HG03280 (cell line): Measurements from ENCODE around the gene CD101.

Source experiments
- ATAC-seq: cut with Tn5 transposase; IDR thresholded peaks from one replicate; pipeline ENCODE4 v1.9.1; 2021; ENCODE audit warnings: mild to moderate bottlenecking, moderate library complexity; ENCODE audit not compliant: unreplicated experiment

The CD101 gene

DNA sequence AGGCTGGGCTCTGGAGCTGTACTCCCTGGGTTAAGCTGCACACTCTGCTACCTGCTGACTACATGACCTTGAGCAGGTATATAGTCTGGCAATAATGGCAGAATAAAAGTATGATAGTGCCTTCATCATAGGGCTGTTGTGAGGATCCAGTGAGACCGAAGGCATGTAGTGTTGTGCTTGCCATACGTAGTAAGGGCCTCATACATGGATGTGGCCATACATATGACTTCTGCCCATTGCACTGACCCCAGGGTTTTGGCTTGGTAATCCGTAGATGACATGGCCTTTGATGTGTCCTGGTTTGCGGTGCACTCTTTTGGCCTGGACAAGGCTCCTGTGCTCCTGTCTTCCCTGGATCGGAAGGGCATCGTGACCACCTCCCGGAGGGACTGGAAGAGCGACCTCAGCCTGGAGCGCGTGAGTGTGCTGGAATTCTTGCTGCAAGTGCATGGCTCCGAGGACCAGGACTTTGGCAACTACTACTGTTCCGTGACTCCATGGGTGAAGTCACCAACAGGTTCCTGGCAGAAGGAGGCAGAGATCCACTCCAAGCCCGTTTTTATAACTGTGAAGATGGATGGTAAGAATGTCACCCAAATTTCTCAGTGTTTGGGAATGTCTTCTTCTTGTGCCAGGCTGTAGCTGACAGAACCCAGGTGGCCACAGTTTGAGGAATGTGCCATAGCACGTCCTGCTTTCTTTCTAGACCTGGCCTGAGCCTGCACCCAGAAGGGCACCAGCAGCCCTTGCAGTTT, 17.0 kb upstream of the CD101 start:
- ATAC-seq, result no peak

DNA sequence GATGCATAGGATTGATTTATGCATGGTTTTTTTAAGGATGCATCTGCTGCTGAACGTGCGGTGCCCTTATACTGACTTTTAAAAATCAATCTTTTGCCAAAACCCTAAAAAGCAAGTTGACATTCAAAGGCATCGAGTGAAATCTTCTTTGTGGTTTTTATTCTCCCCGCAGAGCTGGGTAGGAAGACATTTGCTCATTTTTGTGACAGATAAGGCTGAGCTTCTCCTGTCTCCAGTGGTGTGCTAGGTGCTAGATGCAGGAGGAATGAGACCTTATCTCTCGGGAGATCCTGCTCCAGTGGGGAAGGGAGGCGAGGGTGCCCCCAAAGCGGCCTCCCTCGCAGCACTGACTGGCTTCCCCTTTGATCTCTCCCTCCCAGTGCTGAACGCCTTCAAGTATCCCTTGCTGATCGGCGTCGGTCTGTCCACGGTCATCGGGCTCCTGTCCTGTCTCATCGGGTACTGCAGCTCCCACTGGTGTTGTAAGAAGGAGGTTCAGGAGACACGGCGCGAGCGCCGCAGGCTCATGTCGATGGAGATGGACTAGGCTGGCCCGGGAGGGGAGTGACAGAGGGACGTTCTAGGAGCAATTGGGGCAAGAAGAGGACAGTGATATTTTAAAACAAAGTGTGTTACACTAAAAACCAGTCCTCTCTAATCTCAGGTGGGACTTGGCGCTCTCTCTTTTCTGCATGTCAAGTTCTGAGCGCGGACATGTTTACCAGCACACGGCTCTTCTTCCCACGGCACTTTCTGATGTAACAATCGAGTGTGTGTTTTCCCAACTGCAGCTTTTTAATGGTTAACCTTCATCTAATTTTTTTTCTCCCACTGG, 14.9 kb upstream of the CD101 start:
- no peak for ATAC-seq

DNA sequence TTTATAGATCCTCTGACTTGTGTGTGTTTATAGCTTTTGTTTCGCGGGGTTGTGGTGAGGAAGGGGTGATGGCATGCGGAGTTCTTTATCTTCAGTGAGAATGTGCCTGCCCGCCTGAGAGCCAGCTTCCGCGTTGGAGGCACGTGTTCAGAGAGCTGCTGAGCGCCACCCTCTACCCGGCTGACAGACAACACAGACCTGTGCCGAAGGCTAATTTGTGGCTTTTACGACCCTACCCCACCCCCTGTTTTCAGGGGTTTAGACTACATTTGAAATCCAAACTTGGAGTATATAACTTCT, 14.4 kb upstream of the CD101 start:
- ATAC-seq, result no peak

DNA sequence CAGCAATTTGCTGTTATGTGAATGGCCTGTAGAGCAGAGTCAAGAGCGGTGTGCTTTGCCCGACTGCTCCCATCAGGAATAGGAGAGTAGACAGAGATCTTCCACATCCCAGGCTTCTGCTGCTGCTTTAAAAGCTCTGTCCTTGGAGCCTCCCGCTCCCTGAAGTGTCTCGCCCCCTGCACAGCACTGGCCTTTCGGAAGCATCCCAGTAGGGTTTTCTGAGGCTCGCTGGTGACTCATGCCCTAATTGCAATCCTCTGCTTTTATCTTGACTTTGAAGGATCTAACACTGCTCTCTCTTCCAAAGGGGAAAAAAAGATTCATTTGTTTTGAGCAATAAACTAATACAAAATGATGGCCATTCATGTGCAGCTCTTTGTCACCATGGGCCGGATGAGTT, 13.3 kb upstream of the CD101 start:
- no peak for ATAC-seq

DNA sequence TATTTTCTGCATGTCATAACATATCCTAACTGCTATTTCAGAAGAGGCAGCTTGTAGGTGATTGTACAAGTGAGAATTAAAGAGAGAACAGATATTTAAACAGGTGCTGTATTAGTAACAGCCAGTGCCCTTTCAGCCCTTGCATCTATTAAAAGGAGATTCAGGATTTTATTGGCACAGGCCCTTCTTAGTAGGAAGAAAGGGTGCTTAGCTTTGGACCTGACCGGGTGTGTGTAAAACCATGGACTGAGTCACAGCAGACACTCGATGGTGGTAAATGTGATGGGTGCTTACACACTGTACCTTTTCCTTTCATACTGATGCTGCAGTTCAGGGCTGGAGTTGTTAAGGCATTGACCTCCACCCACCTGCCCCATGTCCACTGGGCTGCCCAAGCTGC, 12.7 kb upstream of the CD101 start:
- ATAC-seq, result no peak

DNA sequence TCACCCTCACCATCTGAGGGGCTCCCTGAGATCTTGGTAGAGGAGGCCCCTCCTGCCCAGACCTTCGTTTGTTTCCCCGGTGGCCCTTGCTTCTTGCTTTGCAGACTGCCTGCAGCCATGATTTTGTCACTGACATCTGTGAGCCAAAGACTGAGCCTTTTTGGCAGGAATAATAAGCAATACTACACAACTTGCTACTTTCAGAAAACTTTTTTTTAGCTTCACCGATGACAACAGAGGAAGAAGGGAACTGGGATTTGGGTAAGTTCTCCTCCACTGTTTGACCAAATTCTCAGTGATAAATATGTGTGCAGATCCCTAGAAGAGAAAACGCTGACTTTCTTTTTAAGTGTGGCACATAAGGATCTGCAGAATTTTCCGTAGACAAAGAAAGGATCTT, 11.7 kb upstream of the CD101 start:
- ATAC-seq, result no peak

DNA sequence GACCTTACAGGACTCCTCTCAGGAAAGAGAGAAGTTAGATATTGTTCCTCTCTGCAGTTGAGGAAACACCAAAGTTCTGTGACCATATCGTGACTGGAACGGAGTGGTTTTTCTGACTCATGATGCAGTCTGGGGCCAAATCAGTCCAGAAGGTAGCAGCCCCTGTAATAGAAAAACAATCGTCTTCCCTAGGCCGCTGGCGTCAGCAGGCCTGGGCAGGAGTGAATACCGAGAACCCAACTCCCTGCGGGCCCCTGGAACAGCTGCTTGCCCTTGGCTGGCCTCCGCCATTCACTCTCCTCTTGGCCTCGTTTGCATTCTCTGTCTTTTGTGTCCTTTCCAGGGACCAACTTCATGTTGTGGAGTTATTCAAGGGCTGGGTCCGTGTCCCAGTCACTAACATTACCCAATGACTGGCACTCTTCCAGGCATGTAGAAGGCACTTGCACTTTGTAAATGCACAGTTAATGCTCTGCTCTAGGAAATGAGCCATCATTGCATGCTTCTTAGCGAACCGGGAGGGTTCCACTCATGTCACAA, 10.9 kb upstream of the CD101 start:
- no peak for ATAC-seq

DNA sequence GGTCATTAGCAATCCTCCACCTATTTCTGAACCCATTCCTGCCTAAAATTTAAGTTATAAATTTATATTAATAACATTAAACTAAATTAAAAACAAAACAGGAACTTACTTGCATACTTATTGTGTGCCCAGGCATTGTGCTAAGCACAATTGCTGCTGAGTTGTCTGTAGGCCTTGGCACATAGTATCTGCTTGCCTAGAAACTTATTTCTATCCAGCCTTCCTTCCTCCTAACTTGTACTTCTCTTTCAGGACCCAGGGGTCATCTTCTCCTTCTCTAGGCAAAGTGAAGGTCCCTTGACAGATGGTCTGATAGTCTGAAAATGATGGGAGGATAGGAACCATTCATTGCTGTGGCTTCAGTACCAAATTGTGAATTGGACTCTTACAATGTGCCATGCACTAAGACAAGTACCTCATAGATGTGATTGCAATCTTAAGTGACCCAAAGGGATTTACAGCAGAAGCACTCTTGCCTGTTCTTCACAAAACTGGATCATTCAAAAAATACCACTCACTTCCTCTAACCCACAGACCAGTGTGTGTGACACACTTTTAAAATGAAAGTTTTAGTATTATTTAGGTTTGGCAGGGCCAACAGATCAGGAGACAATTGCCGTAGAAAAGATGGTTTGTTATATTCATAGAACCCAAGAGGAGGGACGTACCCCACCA, 10.3 kb upstream of the CD101 start:
- ATAC-seq, result no peak

DNA sequence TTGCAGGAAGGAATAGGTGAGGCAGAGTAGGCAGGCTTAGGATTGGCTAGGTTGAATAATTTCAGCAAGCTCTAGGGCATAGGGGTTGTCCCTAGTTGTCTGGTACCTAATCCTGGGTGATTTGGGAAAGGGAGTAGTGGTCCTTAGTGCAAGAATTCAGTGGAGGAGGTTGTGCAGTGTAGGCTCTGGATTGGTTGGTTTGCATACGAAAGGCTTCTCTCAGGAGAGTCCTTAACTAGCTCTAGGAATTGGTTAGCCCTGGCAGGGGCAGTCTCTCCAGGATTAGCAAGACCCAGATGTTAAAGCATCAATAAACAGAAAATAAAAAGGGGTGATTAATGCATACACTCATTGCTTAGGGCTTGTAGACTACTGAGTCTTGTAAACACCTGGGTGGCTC, 9.6 kb upstream of the CD101 start:
- ATAC-seq, result no peak

DNA sequence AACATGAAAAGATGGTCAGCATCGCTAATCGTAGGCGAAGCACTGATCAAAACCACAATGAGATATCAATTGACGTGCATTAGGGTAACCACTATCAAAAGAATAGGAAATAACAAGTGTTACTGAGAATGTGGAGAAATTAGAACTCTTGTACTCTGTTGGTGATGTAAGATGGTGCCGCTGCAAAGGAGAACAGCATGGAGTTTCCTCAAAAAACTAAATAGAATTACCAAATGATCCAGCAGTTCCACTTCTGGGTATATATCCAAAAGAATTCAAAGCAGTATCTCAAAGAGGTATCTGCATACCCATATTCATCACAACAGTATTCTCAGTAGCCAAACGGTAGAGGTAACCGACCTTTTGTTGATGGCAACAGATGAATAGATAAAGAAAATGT, 8.3 kb upstream of the CD101 start:
- ATAC-seq, result no peak

DNA sequence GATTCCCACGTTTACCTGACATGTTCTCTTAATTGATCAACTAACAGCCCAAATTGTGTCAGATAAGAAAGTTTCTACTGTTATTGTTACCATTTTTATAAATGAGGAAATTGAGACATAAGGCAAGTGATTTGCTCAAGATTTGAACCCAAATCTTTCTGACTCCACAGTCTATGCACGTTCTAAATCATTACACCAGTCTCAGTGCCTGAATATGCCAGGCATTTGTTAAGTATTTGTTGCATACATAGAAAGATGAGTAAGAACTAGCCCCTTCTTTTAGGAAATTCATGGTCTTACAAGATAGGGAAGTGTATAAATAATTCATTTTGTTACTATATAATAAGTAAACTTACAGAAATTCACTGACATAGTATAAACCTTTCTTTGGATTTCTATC, 7.1 kb upstream of the CD101 start:
- no peak for ATAC-seq

DNA sequence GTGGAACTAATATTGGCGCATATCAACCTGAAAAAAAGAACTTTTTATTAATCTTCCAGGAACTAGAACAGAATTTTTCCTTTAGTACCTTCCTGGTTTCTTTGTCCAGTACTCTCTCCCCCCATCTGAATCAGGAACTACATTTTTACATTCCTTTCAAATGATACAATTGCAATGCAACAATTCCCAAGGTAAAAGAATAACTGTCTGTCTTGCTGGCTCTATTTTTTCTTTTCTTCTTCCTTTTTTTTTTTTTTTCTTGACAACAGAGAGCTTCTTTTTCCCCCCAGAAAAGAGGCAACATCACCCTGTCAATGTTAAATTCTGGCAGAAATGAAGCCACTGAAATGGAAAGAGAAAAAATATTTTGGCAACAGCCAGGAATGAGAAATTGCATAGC, 4.5 kb upstream of the CD101 start:
- no peak for ATAC-seq

DNA sequence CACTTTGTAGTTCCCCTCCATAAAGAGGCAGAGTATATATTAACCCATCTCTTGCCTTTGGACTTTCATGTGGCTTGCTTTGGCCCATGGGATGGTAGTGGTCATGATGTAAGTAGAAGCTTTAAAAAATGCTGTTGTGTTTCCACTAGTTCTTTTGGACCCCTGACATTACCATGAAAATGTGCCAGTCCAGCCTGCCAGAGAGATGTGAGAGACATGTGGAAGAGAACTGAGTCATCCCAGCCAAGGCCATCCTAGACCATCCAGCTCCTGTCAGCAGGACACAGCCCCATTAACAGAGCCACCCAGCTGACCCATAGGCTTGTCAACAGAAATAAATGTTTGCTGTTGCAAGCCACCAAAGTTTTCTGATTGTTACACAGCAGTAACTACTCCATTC, 3.9 kb upstream of the CD101 start:
- ATAC-seq, result no peak

DNA sequence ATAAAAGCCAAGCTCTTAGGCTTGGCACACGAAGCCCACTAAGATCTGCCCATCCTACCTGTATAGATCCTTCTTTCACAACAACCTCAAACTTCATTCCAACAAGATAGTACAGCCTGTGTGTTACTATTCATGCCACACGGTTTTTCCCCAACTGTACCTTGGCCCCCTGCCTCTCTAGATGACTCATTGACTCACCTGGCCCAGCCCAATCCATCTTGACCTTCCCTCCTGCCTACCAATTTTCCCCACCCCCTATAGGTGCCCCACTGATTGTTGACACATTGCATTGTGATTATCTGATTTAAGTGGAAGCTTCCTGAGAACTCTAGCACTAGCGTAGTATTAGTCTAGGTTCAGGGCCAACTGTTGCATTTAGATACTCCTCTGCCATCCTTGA, 2.0 kb upstream of the CD101 start:
- no peak for ATAC-seq

DNA sequence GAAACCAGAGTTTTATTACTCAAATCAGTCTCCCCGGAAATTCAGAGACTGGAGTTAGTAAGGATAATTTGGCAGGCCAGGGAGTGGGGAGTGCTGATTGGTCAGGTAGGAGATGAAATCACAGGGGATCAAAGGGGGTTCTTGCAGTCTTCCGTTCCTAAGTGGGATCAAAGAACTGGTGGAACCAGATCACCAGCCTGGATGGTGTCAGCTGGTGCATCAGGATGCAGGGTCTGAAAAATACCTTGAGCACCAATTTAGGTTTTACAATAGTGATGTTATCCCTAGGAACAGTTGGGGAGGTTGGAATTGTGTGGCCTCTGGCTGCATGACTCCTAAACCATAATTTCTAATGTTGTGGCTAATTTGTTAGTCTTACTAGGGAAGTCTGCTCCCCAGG, 1.4 kb upstream of the CD101 start:
- ATAC-seq, result no peak

DNA sequence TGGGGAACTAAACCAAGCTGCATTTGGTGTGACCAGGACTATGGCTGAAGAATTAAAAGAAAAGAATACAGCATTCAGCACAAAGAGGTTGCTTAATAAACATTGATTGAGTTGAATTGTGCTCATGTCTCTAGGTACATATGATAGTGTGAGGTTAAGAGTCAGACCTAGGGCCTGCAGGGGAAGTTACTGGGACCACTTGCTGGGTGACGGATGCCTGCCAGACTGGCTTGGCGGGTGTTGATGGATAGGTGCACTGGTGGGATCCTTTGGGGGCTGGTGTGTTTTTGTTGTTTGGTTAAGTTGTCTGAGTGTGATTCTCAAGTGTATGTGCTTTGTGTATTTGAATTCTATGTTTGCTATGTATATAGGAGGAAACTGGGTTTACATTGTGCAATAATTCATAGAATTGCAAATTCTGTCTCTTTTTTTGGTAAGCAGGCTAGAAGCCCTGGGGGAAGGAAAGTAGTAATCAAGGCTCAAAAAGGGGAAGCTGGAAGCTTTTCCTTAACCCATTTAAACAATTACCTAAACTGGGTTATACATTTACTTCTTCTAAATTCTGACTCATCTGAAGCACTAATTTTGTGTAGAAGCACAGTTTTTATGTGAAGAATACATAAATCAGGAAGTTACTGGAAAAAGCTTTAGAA, 1.8 kb downstream of the CD101 start:
- no peak for ATAC-seq

DNA sequence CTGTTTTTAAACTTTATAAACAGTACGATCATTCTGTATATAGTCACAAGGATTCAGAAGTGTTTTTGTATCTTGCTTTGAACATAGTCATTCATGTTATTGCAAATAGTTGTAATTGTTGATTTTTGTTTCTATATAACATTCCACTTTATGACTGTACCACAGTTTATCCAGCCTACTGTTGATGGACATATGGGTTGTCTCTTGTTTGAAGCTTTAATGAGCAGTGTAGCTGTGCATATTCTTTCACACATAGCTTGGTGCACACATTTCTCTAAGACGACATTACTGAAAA, 6.1 kb downstream of the CD101 start:
- ATAC-seq, result no peak

DNA sequence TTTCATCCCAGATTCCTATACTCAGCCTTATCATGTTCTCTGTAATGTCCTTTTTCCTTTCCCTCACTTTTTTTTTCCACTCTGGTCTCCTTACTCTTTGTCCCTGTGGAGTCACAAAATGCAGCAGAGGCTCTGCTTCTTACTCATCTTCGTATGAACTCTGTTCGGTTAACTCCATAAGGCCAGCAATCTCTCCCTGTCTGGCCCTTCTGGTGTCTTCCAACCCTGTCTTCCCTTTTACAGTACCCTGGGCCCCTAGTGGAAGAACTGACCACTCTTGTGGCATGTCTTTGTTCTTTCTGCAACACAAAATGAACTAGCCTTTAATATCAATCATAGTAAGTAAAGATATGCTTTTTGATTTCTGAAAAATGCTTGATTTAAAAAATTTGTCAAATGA, 7.1 kb downstream of the CD101 start:
- no peak for ATAC-seq

DNA sequence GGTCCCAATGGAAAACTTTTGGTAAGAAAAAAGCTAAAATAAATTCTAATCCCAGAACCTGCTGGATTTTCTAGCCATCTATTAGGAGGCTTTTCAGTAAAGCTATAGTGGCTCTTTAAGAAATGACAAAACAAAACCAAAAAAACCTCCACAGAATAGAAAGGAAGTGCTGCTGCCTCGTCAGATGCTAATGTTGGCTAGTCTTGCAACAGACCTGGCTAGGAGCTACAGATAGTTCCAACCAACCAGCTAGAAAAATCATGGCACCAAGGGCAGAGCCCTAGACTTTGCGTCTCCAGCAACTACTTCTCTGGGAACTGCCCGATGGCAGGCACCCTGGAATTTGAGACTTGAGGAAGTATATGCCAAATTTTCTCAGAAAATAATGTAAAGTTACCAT, 7.6 kb downstream of the CD101 start:
- no peak for ATAC-seq

DNA sequence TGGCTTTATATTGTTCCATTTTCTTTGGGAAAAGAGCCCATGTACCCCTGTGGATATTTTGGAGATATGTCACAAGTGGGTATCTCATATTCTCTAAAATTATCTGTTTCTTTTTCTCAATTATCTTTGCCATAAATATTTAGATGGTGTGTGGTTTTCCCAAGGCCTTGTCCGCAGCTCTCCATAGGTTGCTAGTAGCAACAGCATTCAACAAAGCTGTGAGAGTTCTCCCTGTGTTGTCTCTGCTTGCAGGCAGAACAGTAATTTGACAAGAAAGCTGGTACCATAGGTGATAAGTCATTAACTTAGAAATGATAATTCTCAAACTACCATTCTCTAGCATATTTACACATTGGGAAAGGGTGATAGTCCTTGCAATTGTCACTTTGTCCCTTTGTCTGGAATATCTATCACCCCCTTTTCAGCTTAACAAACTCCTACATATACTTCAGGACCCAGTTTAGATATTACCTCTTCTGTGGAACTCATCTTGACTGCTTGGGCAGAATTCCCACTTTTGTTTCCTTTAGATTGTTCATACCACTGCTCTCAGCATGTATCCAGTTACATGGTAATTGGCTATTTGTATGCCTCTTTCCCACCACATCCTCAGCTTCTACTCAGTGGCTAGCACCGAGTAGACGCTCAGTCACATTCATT, 8.9 kb downstream of the CD101 start:
- no peak for ATAC-seq

DNA sequence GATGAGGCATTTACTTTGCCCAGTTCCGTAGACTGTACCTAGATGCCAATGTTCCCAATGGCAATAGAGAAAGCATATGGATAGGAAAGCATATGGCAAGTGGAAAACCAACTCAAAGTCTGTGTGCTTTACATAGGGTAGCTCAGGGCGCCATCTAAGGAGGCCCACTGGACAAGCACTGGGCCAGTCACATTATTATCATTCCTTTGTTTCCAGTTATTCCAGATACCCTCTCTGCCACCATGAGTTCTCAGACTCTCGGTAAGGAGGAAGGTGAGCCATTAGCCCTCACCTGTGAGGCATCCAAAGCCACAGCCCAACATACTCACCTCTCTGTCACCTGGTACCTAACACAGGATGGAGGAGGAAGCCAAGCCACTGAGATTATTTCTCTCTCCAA, 9.8 kb downstream of the CD101 start:
- no peak for ATAC-seq
